SK-N-SH (cell line): ENCODE measurements around the gene TMPRSS11D. TPM values are rescaled to one million over a fixed set of nuclear protein-coding genes. Genes with fewer than 3 reads are reported as not detected.

Experiments used
- CTCF ChIA-PET: fragments of 300-600, 350-600 bp; formaldehyde crosslinking; extraction: SDS; loops from one replicate; lab custom pipeline; 2021; lab: Yijun Ruan, JAX
- POLR2A ChIA-PET: fragments of 350-600 bp; sonication (Branson Sonifier 250); formaldehyde crosslinking; extraction: SDS; loops from one replicate; lab custom pipeline; 2020; ENCODE audit warnings: antibody characterized with exemption, inconsistent platforms; lab: Yijun Ruan, JAX
- DNase-seq: peaks from one replicate; pipeline ENCODE4 v3.0.0; 2012
- H2AFZ ChIP-seq: fragments of 200-600 bp; sonication (generic); 2 replicates; pipeline ENCODE4 v1.8.1; 2016; ENCODE audit warnings: antibody characterized with exemption, mild to moderate bottlenecking, low read depth
- H3F3A ChIP-seq: fragments of 200-600 bp; sonication (generic); replicated peaks from 2 replicates; pipeline ENCODE3; 2016; ENCODE audit warnings: antibody characterized with exemption, mild to moderate bottlenecking; ENCODE audit not compliant: insufficient read depth
- H3K27ac ChIP-seq, 2 experiments: fragments of 200-500 bp in 1 of 2; fragments of 200-600 bp in 1 of 2; sonication (Bioruptor generic) in 1 of 2; sonication (generic), shearing (Covaris generic) in 1 of 2; 2 replicates each; pipeline versions ENCODE4 v1.5.1 to v1.6.1; 2014 to 2016; ENCODE audit warnings: low read depth in 2 of 2, inconsistent platforms in 1 of 2, low read length in 1 of 2, mild to moderate bottlenecking in 1 of 2, mixed read lengths in 1 of 2
- H3K27me3 ChIP-seq: fragments of 200-600 bp; sonication (generic), shearing (Covaris generic); 2 replicates; pipeline ENCODE4 v1.6.1; 2016; ENCODE audit warnings: mixed run types; ENCODE audit not compliant: insufficient read depth
- H3K36me3 ChIP-seq, 2 experiments: fragments of 200-500 bp in 1 of 2; fragments of 200-600 bp in 1 of 2; sonication (Bioruptor generic) in 1 of 2; sonication (generic) in 1 of 2; replicated peaks in 1 of 2; 2 replicates each; pipeline versions ENCODE3 to v1.5.1; 2014 to 2016; ENCODE audit warnings: low read length in 1 of 2, mild to moderate bottlenecking in 1 of 2; ENCODE audit not compliant: insufficient read depth in 2 of 2, control insufficient read depth in 1 of 2
- H3K4me1 ChIP-seq, 2 experiments: fragments of 200-500 bp in 1 of 2; fragments of 200-600 bp in 1 of 2; sonication (Bioruptor generic) in 1 of 2; sonication (generic), shearing (Covaris generic) in 1 of 2; 2 replicates each; pipeline versions ENCODE4 v1.5.1 to v1.6.1; 2014 to 2016; ENCODE audit warnings: low read depth in 1 of 2, low read length in 1 of 2, mixed run types in 1 of 2; ENCODE audit not compliant: insufficient read depth in 2 of 2, control insufficient read depth in 1 of 2
- H3K4me2 ChIP-seq: fragments of 200-600 bp; sonication (generic), shearing (Covaris generic); 2 replicates; pipeline ENCODE4 v1.6.1; 2017; ENCODE audit warnings: mixed run types
- H3K4me3 ChIP-seq, 2 experiments: fragments of 200-500 bp in 1 of 2; fragments of 200-600 bp in 1 of 2; sonication (Bioruptor generic) in 1 of 2; sonication (generic), shearing (Covaris generic) in 1 of 2; 2 replicates each; pipeline versions ENCODE4 v1.5.1 to v1.8.1; 2014 to 2016; ENCODE audit warnings: low read depth in 2 of 2, inconsistent platforms in 1 of 2, low read length in 1 of 2, mild to moderate bottlenecking in 1 of 2, mixed read lengths in 1 of 2, moderate library complexity in 1 of 2
- H3K79me2 ChIP-seq: fragments of 200-600 bp; sonication (generic); 2 replicates; pipeline ENCODE4 v1.8.1; 2017; ENCODE audit warnings: mild to moderate bottlenecking; ENCODE audit not compliant: insufficient read depth
- H3K9ac ChIP-seq: fragments of 200-600 bp; sonication (generic); 2 replicates; pipeline ENCODE4 v1.6.1; 2017; ENCODE audit warnings: mixed run types
- H3K9me2 ChIP-seq: fragments of 200-600 bp; sonication (generic); 2 replicates; pipeline ENCODE4 v1.6.1; 2017; ENCODE audit warnings: mixed run types
- H3K9me3 ChIP-seq: fragments of 200-600 bp; sonication (generic); 2 replicates; pipeline ENCODE4 v1.6.1; 2017; ENCODE audit warnings: mixed run types, mild to moderate bottlenecking, moderate library complexity
- H4K20me1 ChIP-seq: fragments of 200-600 bp; sonication (generic); 2 replicates; pipeline ENCODE4 v1.6.1; 2017; ENCODE audit warnings: mild to moderate bottlenecking, mixed run types; ENCODE audit not compliant: insufficient read depth
- FOXJ3 ChIP-seq: sonication (generic); formaldehyde crosslinking; IDR thresholded peaks from 2 replicates; pipeline ENCODE4 v1.5.1; 2020; ENCODE audit warnings: mild to moderate bottlenecking, missing genetic modification reagents
- GABPA ChIP-seq: IDR thresholded peaks from 2 replicates; pipeline ENCODE4 v1.4.0; 2012; ENCODE audit warnings: low read depth, mild to moderate bottlenecking
- JUND ChIP-seq: IDR thresholded peaks from 2 replicates; pipeline ENCODE4 v1.4.0; 2012
- MXI1 ChIP-seq: IDR thresholded peaks from 2 replicates; pipeline ENCODE4 v1.6.1; 2012; ENCODE audit warnings: mild to moderate bottlenecking, low read depth, low read length, improper control_type of control experiment
- POLR2AphosphoS5 ChIP-seq: IDR thresholded peaks from 2 replicates; pipeline ENCODE4 v1.6.1; 2012; ENCODE audit warnings: low read depth, low read length
- TAF1 ChIP-seq: IDR thresholded peaks from 2 replicates; pipeline ENCODE4 v1.6.1; 2012; ENCODE audit warnings: low read depth, mild to moderate bottlenecking, low read length, moderate library complexity, borderline replicate concordance
- TEAD4 ChIP-seq: IDR thresholded peaks from 2 replicates; pipeline ENCODE4 v1.4.0; 2012; ENCODE audit warnings: mild to moderate bottlenecking, borderline replicate concordance; ENCODE audit not compliant: insufficient read depth
- YY1 ChIP-seq: IDR thresholded peaks from 2 replicates; pipeline ENCODE4 v1.4.0; 2012; ENCODE audit warnings: low read depth, mild to moderate bottlenecking
- WGBS: methylation state at CpG from one replicate; pipeline ENCODE4 v1.1.6; 2017; ENCODE audit warnings: low lambda C conversion rate; 5-methylcytosine and 5-hydroxymethylcytosine counted together
- polyA plus RNA-seq, 3 experiments: library from polyadenylated mRNA; depleted of rRNA; stranded (reverse); fragments of >200 nt; gene quantifications; 2 replicates each; pipeline ENCODE4 v1.2.3, GENCODE V29; 2012
- TF ChIP-seq, protein P1 (sequence below): IDR thresholded peaks from 2 replicates; pipeline ENCODE4 v1.4.0; 2012; ENCODE audit warnings: low read depth, borderline replicate concordance
- TF ChIP-seq, protein P2 (sequence below): IDR thresholded peaks from 2 replicates; pipeline ENCODE4 v1.6.1; 2012; ENCODE audit warnings: mild to moderate bottlenecking, low read depth, low read length, moderate library complexity
- TF ChIP-seq, protein P3 (sequence below): IDR thresholded peaks from 2 replicates; pipeline ENCODE4 v1.4.0; 2012; ENCODE audit warnings: low read depth

TMPRSS11D gene
- polyA plus RNA-seq, 1 of the 3 experiments (the other 2 are of a cell fraction): 0.02 TPM

DNA sequence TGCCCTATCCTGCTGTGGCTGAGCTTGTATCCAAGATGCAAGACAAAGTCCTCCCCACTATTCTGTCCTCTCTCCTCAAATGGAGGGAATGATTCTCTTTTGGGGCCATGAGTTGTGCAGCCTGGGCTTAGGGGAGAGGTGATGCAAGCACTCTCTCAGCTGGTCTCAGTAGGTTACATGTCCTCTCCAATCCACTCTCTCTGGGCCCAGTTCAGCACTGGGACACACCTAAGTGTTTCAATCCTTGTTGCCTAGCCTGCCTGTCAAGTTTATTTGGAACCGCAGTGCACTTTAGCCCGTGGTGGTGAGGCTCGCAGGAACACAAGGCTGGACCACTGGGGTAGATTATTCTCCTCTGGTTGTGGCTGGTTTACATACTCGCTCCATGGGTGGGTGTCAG lies 23.8 kb upstream of the TMPRSS11D start:
- H3K9me3 ChIP-seq: 0 out of 2 replicates have a peak, but pooled peaks cover 5% of the 10 kb centered on the region
- no peak for TF ChIP-seq YY1
- TF ChIP-seq, protein P1, sequence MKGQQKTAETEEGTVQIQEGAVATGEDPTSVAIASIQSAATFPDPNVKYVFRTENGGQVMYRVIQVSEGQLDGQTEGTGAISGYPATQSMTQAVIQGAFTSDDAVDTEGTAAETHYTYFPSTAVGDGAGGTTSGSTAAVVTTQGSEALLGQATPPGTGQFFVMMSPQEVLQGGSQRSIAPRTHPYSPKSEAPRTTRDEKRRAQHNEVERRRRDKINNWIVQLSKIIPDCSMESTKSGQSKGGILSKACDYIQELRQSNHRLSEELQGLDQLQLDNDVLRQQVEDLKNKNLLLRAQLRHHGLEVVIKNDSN: no peak

DNA sequence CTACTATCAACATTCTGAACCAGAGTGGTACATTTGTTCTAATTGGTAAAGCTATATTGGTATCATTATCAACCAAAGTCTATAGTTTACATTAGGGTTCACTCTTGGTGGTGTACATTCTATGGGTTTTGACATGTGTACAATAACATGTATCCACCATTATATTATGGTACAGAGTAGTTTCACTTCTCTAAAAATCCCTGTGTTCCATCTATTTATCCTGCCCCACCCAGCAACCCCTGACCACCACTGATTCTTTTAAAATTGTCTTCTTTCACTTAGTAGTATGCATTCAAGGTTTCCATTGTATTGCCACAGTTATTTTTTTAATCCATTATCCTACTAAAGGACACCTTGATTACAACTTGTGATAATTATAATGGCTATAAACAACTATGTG lies 15.3 kb upstream of the TMPRSS11D start:
- POLR2A ChIA-PET: no interaction called here
- no peak overlapping the region for H3K4me2 ChIP-seq
- H3K36me3 ChIP-seq: no peaks in the 10 kb centered on the region
- H2AFZ ChIP-seq: no peak overlapping the region
- H3K9me2 ChIP-seq: no peaks in the 10 kb centered on the region; the same call in 1 of the 2 replicates
- H3K27me3 ChIP-seq: no peaks in the 10 kb centered on the region
- H3K9ac ChIP-seq: no peak overlapping the region
- TF ChIP-seq GABPA: no peak
- TF ChIP-seq, protein P2, sequence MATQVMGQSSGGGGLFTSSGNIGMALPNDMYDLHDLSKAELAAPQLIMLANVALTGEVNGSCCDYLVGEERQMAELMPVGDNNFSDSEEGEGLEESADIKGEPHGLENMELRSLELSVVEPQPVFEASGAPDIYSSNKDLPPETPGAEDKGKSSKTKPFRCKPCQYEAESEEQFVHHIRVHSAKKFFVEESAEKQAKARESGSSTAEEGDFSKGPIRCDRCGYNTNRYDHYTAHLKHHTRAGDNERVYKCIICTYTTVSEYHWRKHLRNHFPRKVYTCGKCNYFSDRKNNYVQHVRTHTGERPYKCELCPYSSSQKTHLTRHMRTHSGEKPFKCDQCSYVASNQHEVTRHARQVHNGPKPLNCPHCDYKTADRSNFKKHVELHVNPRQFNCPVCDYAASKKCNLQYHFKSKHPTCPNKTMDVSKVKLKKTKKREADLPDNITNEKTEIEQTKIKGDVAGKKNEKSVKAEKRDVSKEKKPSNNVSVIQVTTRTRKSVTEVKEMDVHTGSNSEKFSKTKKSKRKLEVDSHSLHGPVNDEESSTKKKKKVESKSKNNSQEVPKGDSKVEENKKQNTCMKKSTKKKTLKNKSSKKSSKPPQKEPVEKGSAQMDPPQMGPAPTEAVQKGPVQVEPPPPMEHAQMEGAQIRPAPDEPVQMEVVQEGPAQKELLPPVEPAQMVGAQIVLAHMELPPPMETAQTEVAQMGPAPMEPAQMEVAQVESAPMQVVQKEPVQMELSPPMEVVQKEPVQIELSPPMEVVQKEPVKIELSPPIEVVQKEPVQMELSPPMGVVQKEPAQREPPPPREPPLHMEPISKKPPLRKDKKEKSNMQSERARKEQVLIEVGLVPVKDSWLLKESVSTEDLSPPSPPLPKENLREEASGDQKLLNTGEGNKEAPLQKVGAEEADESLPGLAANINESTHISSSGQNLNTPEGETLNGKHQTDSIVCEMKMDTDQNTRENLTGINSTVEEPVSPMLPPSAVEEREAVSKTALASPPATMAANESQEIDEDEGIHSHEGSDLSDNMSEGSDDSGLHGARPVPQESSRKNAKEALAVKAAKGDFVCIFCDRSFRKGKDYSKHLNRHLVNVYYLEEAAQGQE: no peak
- TF ChIP-seq, protein P1: no peak
- TF ChIP-seq, protein P3, sequence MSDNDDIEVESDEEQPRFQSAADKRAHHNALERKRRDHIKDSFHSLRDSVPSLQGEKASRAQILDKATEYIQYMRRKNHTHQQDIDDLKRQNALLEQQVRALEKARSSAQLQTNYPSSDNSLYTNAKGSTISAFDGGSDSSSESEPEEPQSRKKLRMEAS: no peak
- TF ChIP-seq MXI1: no peak
- no peak for TF ChIP-seq JUND
- TF ChIP-seq TAF1: no peak
- TF ChIP-seq POLR2AphosphoS5: no peak
- no peak for TF ChIP-seq FOXJ3
- no peak for TF ChIP-seq TEAD4
- no peak for DNase-seq
- CTCF ChIA-PET: no interaction called here
- H3K9me3 ChIP-seq: 0 out of 2 replicates have a peak, but pooled peaks cover 5% of the 10 kb centered on the region
- no peaks in the 10 kb centered on the region for H3K79me2 ChIP-seq
- no peaks in the 10 kb centered on the region for H4K20me1 ChIP-seq
- no peaks in the 10 kb centered on the region for H3K4me1 ChIP-seq
- H3K27ac ChIP-seq: no peak overlapping the region
- no peaks in the 10 kb centered on the region for H3F3A ChIP-seq
- H3K4me3 ChIP-seq: no peak overlapping the region

More for the DNA sequence above, 23.8 kb upstream of the TMPRSS11D start:
- no peak overlapping the region for H2AFZ ChIP-seq
- DNase-seq: no peak
- no peaks in the 10 kb centered on the region for H3K4me1 ChIP-seq
- no peak overlapping the region for H3K4me2 ChIP-seq
- no peak overlapping the region for H3K27ac ChIP-seq
- 81% methylated on average over 3 of the region's 4 CpGs for WGBS
- no peaks in the 10 kb centered on the region for H3F3A ChIP-seq
- H4K20me1 ChIP-seq: no peaks in the 10 kb centered on the region
- no peak overlapping the region for H3K9ac ChIP-seq
- H3K9me2 ChIP-seq: no peaks in the 10 kb centered on the region
- no peaks in the 10 kb centered on the region for H3K79me2 ChIP-seq
- CTCF ChIA-PET: interaction anchor here (1.3 kb wide), 1 partner anchor 15 kb away, joined by 3 read pairs; no protein-coding TSS in a partner anchor
- H3K4me3 ChIP-seq: no peak overlapping the region
- no peaks in the 10 kb centered on the region for H3K36me3 ChIP-seq
- H3K27me3 ChIP-seq: no peaks in the 10 kb centered on the region
- POLR2A ChIA-PET: interaction anchor here (0.5 kb wide), 1 partner anchor 91 kb away, joined by 4 read pairs; no protein-coding TSS in a partner anchor
